Stomach (tissue), 9 donors: ENCODE results near the gene SLITRK3. TPM values are rescaled to one million over a fixed set of nuclear protein-coding genes. Genes with fewer than 3 reads are reported as not detected.

Source experiments
- DNase-seq, 2 donors: peaks; one replicate each; pipeline versions ENCODE4 v3.0.0 to v3.0.0-alpha.2; 2013 to 2019
- H3K27ac ChIP-seq, 5 donors: fragments of 200-600 bp in 4 of 5; sonication (generic) in 4 of 5; one replicate each; pipeline ENCODE4 v1.5.1; 2013 to 2019; ENCODE audit warnings: mild to moderate bottlenecking in 1 of 5, moderate library complexity in 1 of 5
- H3K27me3 ChIP-seq, 3 donors: fragments of 200-600 bp; sonication (generic); one replicate each; pipeline ENCODE4 v1.5.1; 2017 to 2019; ENCODE audit warnings: mixed run types in 1 of 3
- H3K36me3 ChIP-seq, 4 donors: fragments of 200-600 bp; sonication (generic); 1 replicate in 3 of 4; 2 replicates in 1 of 4; pipeline ENCODE4 v1.5.1; 2016 to 2019
- H3K4me1 ChIP-seq, 4 donors: fragments of 200-600 bp; sonication (generic); one replicate each; pipeline ENCODE4 v1.5.1; 2016 to 2019
- H3K4me3 ChIP-seq, 4 donors: fragments of 200-600 bp; sonication (generic) in 3 of 4; one replicate each; pipeline ENCODE4 v1.5.1; 2016 to 2019; ENCODE audit warnings: mild to moderate bottlenecking in 1 of 4
- H3K9me3 ChIP-seq, 4 donors: fragments of 200-600 bp; sonication (generic); one replicate each; pipeline ENCODE4 v1.5.1; 2016 to 2019
- EP300 ChIP-seq: sonication (generic); formaldehyde crosslinking; IDR thresholded peaks from one replicate; pipeline ENCODE4 v1.6.1; 2017; ENCODE audit warnings: antibody characterized with exemption
- POLR2A ChIP-seq, 4 donors: fragments of 450-650 bp; IDR thresholded peaks; one replicate each; pipeline ENCODE4 v1.6.1; 2016; ENCODE audit warnings: antibody characterized with exemption in 4 of 4, control low read depth in 2 of 4, mild to moderate bottlenecking in 1 of 4, moderate library complexity in 1 of 4
- POLR2AphosphoS5 ChIP-seq, 3 donors: sonication (generic); formaldehyde crosslinking; IDR thresholded peaks; one replicate each; pipeline ENCODE4 v1.6.1; 2016; ENCODE audit warnings: antibody characterized with exemption in 3 of 3
- WGBS, 5 donors: extraction: QIAGEN DNeasy Blood & Tissue Kit in 3 of 5; methylation state at CpG; one replicate each; pipeline versions ENCODE4 v1.1.5 to v1.1.7; 2013 to 2018; 5-methylcytosine and 5-hydroxymethylcytosine counted together
- intact Hi-C: fragments of 100-400 bp; cut with DNase I; formaldehyde crosslinking; loops from one replicate; pipeline ENCODE4 v1.15.1; 2023; ENCODE audit warnings: low total_unique reads
- polyA plus RNA-seq, 3 donors: library from polyadenylated mRNA; stranded (reverse); fragments of 200-250 nt; gene quantifications; one replicate each; pipeline ENCODE4 v1.2.3, GENCODE V29; 2013
- total RNA-seq, 5 donors: library from RNA; depleted of rRNA; stranded (reverse); fragments of >200 nt; gene quantifications; one replicate each; pipeline versions ENCODE4 v1.1.0 to v1.2.3, GENCODE V29; 2014 to 2016
- TF ChIP-seq, protein P1 (sequence below), 7 experiments: fragments of 450-650 bp in 4 of 7; fragments of 200-600 bp in 3 of 7; sonication (generic) in 3 of 7; IDR thresholded peaks; one replicate each; pipeline ENCODE4 v1.5.1; 2016 to 2019; ENCODE audit warnings: antibody characterized with exemption in 7 of 7, control low read depth in 2 of 7, mild to moderate bottlenecking in 1 of 7
- donor health status: healthy with polysubstance abuse.
- donor health status: Bipolar disorder and iron deficiency.
- donor health status: healthy.

Gene SLITRK3
- total and polyA plus RNA-seq, 8 donors, result 0.06 to 2.6 (median 0.60) TPM; not detected in 4

DNA sequence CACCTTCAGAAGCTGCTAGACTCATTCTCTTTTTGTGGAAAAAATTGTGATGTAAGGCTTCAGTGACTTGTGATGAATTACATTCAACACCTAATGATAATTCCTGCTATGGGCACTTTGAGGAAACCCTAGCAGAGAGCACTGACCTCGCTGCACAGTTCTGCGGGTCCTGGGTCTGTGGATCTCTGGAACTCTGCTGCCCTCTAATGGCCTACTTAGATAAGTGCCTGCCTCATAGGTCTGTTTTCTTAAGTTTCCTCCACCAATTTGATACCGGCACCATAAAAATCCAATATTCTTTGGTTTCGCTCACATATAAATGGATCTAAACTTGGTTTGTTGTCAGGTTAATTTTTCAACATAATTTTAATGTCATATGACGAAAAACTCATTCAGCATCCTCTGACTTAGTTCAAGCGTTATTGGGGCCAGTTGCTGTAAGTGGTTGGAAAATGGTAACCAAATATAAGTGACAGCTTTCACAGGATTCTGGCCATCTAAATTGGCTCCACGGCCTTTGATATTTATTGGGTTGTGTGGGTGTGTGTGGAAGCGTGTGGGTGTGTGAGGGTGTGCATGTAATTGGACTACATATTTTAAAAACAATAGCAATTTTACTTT is 10.4 kb downstream of the SLITRK3 start:
- Histone ChIP-seq H3K9me3 (no peaks in the 10 kb centered on the region), H3K36me3 (no peaks in the 10 kb centered on the region), H3K27ac (no peak overlapping the region), H3K27me3 (no peaks in the 10 kb centered on the region), H3K4me3 (no peak overlapping the region), H3K4me1 (peaks cover 0 to 5% (median 0%) of the 10 kb centered on the region in 4 donors)
- DNase-seq, result peak; percentile 49 to 89
- TF ChIP-seq POLR2A (IDR thresholded peaks at IDR 0.05) (no peak), POLR2AphosphoS5 (IDR thresholded peaks at IDR 0.05) (no peak), EP300 (no peak)
- TF ChIP-seq, protein P1, sequence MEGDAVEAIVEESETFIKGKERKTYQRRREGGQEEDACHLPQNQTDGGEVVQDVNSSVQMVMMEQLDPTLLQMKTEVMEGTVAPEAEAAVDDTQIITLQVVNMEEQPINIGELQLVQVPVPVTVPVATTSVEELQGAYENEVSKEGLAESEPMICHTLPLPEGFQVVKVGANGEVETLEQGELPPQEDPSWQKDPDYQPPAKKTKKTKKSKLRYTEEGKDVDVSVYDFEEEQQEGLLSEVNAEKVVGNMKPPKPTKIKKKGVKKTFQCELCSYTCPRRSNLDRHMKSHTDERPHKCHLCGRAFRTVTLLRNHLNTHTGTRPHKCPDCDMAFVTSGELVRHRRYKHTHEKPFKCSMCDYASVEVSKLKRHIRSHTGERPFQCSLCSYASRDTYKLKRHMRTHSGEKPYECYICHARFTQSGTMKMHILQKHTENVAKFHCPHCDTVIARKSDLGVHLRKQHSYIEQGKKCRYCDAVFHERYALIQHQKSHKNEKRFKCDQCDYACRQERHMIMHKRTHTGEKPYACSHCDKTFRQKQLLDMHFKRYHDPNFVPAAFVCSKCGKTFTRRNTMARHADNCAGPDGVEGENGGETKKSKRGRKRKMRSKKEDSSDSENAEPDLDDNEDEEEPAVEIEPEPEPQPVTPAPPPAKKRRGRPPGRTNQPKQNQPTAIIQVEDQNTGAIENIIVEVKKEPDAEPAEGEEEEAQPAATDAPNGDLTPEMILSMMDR (IDR thresholded peaks at IDR 0.05), result peak in 5 of 7 experiments; percentile 48 to 74 (median 64)
- 14 to 18% (median 16%) methylated on average over 8 of the region's 8 CpGs for WGBS, 5 donors
- intact Hi-C loops, result no loop called here

DNA sequence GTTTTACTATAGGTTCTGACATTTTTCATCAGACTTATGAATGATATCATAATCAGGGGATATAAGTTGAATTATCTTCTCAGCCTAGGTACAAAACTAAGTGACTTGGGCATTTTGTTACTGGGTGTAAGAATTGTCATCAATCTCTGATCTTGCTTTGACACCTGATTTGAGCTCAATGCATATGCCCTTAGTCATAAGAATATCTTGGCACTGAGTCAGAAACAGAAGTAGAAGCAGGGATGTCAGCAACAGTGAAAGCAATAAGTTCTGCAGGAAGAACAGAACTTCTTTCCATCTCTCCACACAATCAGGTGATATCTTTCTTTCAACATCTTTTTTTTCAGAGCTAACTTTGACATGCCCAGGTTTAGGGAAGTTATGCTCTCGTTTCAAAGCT is 14.6 kb downstream of the SLITRK3 start:
- WGBS, 5 donors, result 50 to 59% (median 58%) methylated on average over 1 of the region's 1 CpG
- Histone ChIP-seq H3K9me3 (no peaks in the 10 kb centered on the region), H3K27me3 (no peaks in the 10 kb centered on the region), H3K36me3 (no peaks in the 10 kb centered on the region), H3K27ac (no peak overlapping the region), H3K4me3 (no peak overlapping the region), H3K4me1 (peaks cover 0 to 5% (median 0%) of the 10 kb centered on the region in 4 donors)
- no peak for DNase-seq
- intact Hi-C loops, result no loop called here
- no peak for TF ChIP-seq POLR2AphosphoS5 (IDR thresholded peaks at IDR 0.05)
- TF ChIP-seq, protein P1 (IDR thresholded peaks at IDR 0.05), result no peak
- TF ChIP-seq POLR2A (IDR thresholded peaks at IDR 0.05), result no peak
- no peak for TF ChIP-seq EP300

DNA sequence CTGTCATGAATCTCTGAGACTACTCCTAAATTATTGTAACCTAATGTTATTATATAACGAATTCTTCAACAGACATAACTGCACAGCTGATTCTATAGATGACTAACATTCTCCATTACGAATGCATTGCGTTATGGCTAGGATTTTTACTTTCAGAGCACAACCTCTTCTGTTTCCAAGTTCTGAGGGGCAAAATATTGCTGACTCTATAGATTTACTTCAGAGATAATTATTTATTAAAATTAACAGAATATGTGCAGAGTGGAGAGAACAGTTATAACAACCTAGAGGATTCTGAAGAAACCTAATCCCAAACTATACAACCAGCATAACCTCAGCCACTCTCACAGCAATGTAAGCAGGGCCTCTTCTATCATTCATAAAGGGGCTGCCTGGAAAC is 25.9 kb downstream of the SLITRK3 start:
- WGBS, 5 donors, result 88 to 95% (median 93%) methylated on average over 3 of the region's 3 CpGs
- intact Hi-C loops, result no loop called here
- TF ChIP-seq POLR2A (IDR thresholded peaks at IDR 0.05) (no peak), POLR2AphosphoS5 (IDR thresholded peaks at IDR 0.05) (no peak), EP300 (no peak)

DNA sequence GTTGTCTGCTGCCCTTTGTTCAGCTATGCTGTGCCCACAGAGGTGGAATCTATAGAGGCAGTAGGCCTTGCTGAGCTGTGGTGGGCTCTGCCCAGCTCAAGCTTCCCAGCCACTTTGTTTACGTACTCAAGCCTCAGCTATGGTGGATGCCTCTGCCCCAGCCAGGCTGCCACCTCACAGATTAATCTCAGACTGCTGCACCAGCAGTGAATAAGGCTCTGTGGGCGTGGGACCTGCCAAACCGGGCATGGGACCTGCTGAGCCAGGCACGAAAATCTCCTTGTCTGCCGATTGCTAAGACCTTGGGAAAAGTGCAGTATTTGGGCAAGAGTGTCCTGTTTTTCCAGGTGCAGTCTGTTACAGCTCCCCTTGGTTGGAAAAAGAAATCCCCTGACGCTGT is 26.8 kb downstream of the SLITRK3 start:
- no peak for TF ChIP-seq POLR2A (IDR thresholded peaks at IDR 0.05)
- TF ChIP-seq, protein P1 (IDR thresholded peaks at IDR 0.05), result no peak
- no peak for TF ChIP-seq POLR2AphosphoS5 (IDR thresholded peaks at IDR 0.05)
- no peak for TF ChIP-seq EP300
- H3K9me3 ChIP-seq, result no peaks in the 10 kb centered on the region
- no peak overlapping the region for H3K4me3 ChIP-seq
- H3K27ac ChIP-seq, result no peak overlapping the region
- H3K36me3 ChIP-seq, result no peaks in the 10 kb centered on the region
- no peak for DNase-seq
- intact Hi-C loops, result no loop called here
- no peaks in the 10 kb centered on the region for H3K4me1 ChIP-seq
- 63 to 86% (median 69%) methylated on average over 3 to 6 of the region's 6 CpGs for WGBS, 5 donors
- H3K27me3 ChIP-seq, result peaks cover 0 to 4% (median 0%) of the 10 kb centered on the region in 3 donors

More for the DNA sequence above, 25.9 kb downstream of the SLITRK3 start:
- Histone ChIP-seq H3K27me3 (peaks cover 0 to 4% (median 0%) of the 10 kb centered on the region in 3 donors), H3K4me3 (no peak overlapping the region), H3K36me3 (no peaks in the 10 kb centered on the region), H3K4me1 (no peaks in the 10 kb centered on the region), H3K9me3 (no peaks in the 10 kb centered on the region), H3K27ac (no peak overlapping the region)
- no peak for DNase-seq

DNA sequence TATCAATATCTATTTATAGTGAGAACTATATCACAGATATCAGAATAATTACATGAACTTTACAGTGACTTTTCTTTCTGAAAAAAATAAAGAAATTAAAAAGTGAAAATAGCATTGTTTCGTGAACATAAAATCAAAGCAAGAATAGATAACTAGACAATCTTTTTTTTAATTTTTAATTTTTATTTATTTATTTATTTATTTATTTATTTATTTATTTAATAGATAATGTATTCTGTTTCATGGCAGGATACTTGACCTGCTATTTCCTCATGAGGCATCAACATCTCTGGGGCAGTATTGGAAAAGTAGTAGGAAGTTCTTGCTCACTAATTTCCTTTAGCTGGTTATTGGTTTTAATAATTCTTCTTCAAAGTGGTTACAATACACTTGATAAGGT is 33.3 kb downstream of the SLITRK3 start:
- DNase-seq, result no peak
- WGBS, 5 donors, result 0 to 94% (median 87%) methylated on average over 1 of the region's 1 CpG
- no peaks in the 10 kb centered on the region for H3K9me3 ChIP-seq
- no peak overlapping the region for H3K4me3 ChIP-seq
- intact Hi-C loops, result no loop called here
- TF ChIP-seq POLR2AphosphoS5 (IDR thresholded peaks at IDR 0.05) (no peak), EP300 (no peak), POLR2A (IDR thresholded peaks at IDR 0.05) (no peak)
- TF ChIP-seq, protein P1 (IDR thresholded peaks at IDR 0.05), result no peak
- H3K27ac ChIP-seq, result no peak overlapping the region
- H3K36me3 ChIP-seq, result no peaks in the 10 kb centered on the region
- no peaks in the 10 kb centered on the region for H3K4me1 ChIP-seq
- no peaks in the 10 kb centered on the region for H3K27me3 ChIP-seq
